ENCODE results near the gene CCR4.
"Not testable (repeated sequence)": the region's sequence is repeated elsewhere in the genome, so short reads cannot be mapped to it uniquely, and the experiment has no call there.

The CCR4 gene

DNA sequence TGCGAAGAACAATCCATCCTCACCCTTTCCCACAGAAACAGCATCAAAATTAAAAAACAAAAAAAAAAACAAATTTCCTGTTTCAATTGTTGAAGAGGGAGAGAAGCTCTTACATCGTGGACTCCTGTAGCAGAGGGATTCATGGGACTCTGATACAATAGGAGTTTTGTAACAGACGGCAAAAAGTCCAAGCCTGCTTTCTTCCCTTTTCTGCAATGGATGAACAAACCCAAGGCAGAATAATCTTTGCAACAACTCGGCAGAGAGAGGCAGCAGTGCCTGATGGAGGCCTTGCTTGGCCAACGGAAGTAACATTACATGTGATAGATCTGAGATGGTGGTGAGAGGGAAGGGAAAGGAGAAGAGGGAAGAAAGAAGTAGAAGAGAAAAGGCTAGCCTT is 26.9 kb downstream of the CCR4 start:
- no peak for DNase-seq

DNA sequence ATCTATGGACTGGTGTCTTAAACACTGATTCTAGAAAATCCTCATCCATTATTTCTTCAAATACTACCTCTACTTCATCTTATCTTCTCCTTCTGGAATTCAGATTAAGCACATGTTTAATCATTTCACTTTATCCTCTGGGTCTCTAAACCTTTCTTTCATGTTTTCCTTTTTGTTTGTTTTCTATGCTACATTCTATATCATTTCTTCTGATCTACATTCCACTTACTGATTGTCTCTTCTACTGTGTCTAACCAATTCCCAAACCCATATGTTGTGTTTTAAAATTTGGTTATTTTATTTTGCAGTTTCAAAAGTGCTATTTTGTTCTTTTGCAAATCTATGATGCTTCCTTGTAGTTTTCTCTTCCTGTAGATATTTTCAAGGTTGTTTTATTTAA is 31.7 kb downstream of the CCR4 start:
- DNase-seq = no peak

DNA sequence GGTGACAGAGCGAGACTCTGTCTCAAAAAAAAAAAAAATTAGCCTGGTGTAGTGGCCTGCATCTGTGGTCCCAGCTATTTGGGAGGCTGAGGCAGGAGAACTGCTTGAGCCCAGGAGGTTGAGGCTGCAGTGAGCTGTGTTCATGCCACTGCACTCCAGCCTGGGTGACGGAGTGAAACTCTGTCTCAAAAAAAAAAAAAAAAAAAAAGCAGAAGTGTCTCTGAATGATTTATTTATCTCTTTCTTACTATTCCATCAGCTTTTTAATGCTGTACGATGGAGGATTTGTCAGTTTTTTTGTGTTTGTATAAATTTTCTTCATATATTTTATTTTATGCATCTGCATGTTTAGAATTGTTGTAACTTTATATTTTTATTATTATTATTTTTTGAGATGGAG is 33.5 kb downstream of the CCR4 start:
- not testable (repeated sequence) for DNase-seq

DNA sequence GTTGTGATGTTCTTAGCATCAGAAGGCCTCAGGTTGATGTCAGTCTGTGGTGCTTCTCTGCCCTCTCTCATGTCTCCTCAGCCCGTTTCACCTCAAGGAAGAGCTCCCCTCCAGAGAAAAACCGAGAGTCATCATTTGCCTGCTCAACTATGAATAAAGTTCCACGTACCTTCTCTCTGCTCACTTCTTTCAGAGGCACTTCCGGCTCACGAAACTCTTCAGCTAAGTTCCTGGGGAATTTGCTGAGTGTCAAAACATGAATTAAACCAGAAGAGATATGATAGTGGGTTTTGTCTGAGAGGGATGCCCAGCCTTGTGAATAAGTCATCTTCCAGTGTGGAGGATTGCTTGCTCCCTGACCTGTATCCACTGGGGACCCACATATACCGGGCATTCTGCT is 37.7 kb downstream of the CCR4 start:
- DNase-seq = no peak

DNA sequence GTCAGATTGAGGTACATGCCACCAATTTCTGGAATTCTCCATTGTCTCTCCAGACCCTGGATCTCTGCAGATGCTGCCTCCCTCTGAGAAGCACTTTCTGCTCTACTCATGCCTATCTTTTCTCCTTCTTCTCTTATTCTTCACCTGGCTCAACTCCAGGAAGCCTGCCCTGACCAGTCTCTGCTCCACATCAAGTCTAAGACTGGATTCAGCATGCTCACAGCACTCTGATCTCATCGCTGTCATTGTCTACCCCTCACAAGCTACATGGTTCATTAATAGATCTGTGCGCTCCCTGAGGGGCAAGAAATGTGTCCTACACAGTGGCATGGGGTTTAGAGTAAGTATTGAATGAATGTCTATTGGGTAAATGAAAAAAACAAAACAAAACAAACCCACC is 38.7 kb downstream of the CCR4 start:
- DNase-seq = no peak

DNA sequence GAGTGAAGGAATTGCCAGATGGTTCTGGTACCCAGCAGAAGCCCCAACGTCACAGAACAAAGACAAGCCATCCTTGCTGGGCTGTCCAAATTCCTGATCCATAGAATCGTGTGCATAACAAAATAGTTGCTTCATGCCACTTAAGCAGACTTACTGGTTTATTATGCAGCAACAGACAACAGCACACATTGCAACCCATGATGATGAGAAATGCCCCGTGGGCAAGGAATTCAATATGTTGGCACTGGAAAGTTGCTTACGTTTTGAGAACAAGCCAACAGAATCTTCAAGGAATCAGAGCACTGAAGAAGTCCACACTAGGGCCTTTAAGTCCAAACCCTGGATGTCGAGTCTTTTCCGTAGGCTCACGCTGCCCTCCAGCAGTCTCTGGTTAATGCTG is 40.3 kb downstream of the CCR4 start:
- no peak for DNase-seq

DNA sequence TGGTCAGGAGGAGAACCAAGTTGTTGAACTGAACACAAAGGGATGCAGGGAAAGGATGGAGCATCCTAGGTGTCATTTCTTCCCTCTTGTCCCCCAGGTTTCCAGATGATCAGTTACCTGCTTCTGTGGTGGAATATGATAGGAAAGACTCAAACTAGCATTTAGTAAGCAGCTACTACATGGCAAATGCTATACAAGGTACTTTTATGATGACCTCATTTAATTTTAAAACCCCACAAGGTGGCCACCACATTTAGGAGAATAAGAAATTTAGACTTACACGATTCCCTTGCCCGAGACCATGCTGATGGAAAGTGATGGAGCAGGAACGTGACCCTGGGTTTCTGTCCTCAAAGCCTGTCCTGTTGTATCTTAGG is 40.9 kb downstream of the CCR4 start:
- DNase-seq = no peak

DNA sequence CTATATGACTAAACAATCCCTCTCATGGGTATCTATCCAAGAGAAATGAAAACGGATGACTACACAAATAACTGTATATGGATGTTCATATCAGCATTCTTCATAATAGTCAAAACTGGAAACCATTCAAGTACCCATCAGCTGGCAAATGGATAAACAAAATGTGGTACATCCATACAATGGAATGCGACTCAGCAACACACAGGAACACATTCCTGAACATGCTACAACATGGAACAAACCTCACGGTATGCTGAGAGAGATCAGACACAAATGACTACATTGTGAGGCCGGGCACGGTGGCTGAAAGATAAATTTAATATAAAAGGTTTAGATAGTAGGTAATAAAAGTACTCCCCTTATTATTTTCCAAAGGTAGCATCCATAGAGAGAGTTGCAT is 42.6 kb downstream of the CCR4 start:
- DNase-seq = no peak

DNA sequence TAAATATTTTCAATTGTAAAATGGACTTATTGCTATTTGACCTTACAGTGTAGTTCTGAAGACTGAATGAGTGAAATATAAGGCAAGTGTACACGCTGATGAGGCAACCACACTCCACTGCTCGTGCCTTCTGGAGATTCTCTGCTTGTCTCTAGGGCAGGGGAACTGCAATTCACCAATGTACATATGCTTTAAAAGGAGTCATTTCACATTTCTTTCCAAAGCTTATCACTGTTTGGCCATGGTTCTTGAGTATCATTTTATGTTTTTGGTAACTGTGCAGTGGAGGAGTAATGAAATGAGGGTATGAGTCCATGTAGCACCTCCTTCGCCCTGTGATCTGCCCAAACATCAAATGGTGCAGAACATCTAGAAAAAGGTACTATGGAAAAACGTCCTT is 43.7 kb downstream of the CCR4 start:
- DNase-seq = no peak

DNA sequence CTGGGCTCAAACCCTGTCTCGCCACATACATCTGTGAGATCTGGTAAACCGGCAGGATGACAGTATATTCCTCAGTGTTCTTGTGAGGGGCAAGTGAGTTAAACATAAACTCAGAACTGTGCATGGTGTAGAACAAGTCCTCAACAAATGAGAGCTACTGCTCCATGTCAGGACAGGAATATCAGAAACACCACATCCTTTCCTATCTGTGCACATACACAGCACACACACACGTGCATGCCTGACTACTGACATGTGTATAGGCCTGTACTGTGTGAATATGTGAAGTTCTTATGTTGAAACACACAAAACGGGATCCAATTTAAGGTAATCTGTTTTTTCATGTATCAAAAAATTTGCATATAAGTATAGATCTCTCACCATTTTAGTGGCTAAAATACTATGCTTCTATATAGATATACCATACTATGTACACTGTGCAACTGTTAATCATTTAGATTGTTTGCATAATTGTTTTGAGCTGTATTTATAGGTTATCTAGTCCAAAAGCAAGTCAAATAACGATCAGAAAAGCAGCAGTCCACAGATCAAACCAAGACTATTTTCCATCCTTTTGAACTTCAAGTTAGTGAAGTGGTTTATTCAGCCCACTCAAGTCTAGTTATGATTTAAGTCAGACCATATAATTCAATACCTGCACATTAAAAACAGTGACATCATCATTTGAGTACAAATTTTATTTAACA is 44.8 kb downstream of the CCR4 start:
- DNase-seq = no peak

DNA sequence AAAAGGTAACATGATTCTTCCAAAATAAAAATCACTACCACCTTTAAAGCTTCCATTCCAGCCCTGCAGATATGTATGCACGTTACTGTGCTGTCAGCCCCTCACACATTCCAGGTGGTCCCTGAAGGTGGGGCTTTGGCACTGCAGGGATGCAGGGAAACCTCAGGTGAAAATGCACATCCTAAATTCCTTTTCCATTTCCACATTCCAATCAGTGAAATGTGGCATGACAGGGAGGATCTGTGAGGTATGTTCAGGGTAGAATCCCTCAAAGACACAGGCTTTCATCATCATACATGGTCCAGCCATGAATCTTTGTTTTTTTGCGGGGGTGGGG is 45.3 kb downstream of the CCR4 start:
- no peak for DNase-seq

DNA sequence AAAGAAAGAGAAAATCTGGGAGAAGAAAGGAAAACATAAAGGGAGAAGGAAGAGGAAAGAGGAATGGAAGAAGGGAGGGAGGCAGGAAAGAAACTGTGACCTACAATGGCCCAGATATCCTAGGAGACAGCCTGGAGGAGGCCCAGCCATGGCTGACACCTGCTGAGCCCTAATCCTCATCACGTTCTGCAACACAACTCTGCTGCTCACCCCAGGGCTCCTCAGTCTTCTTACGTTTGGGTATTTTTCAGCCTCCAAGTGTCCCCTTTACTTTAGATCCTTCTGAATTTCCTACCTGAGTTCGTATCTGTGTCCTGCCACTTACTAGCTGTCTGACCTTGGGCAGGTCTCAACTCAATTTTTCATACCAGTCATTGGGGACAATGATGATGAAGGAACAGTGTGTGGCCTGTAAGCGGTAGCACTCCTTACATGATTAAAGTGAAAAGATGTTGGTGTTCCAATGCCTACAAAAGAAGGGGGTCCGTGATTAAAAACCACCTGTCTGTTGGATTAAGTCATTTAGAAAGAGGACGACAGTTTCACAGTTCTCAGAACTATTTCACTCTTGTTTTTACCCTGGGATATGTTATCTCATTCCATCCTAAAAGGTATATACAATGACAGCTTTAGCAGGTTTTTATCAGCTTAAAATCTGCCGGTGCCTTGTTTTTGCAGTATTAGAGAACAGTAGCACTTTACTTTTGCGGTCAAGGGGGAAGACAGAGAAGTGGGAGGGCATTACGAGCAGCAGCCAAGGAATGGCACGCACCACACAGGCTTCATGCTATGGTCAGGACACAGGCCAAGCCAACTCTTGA is 47.4 kb downstream of the CCR4 start:
- DNase-seq = no peak

DNA sequence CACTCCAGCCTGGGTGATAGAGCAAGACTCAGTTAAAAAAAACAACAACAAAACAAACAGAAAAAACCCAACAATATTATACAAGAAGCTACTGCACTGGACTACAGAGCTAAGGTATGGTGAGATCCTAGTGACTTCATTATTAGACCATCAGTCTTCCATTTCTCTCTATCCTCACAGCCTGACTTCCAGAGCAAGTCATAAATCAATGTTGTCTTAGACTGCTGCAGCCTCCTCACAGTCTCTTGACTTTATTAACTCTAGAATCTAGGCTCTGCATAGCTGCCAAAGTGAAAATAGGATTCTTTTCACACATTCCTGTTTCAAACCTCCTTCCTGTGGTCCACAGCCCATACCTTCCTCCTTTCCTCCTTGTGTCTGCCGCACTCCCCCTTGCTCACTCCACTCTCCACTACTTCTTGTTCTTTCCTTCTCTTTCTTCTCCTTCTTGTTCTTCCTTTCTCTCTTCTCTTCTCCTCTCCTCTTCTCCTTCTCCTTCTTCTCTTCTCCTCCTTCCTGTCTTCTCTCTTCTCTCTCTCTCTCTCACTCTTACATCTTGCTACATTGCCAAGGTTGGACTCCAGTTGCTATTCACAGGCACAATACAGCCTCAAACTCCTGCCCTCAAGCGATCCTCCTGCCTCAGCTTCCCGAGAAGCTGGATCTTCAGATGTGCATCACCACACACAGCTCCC is 49.4 kb downstream of the CCR4 start:
- DNase-seq = no peak

DNA sequence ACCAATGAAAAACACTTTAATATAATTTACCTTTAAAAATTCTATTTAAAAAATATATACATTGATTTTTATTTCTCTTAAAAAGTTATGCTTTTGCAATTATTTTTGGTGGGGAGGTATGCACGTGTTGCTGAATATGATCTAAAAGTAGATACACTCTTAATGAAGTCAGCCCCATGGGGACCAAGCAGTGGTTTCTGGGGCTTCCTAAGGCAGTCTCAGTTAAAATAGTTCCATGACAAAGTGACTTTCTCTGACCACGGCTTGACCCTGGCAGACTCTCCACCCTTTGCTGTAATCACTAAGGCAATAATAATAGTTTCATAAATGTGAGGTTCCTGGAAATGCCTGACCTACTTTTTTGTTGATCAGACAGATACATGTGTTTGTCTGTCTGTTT is 50.4 kb downstream of the CCR4 start:
- no peak for DNase-seq

DNA sequence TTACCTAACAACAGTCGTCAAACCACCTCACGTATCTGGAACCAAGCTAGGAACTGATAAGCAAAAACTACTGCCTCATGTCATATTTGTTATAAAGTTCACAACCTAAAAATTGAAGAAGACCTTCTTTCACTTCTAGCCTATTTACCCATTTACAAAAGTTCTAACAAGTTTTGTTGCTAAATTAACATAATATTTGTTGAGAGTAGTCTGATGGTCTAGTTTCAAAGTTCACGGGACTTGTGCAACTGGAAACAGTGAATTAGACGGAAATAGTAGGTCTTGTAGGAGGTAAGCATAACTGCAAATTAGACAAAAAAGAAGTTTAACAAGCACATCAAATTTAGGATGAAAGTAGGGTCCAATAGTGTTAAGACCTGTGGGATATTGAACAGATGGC is 51.9 kb downstream of the CCR4 start:
- DNase-seq = no peak

DNA sequence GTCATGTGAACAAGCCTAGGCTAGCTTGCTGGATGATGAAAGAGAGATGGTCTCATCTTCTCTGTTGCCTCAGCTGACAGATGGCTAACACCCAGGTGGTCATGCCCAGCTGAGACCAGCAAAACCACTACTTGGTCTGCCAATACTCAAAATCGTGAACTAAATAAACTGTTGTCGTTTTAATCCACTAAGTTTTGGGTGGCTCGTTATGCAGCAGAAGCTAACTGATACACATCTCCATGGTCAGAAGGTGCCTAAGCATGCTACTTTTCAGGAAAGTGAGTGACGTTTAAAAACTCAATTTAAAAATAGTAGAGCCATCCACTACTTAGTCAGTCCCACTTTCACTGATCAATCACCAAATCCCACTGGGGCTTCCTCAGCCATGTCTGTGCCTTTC is 52.8 kb downstream of the CCR4 start:
- DNase-seq = no peak

DNA sequence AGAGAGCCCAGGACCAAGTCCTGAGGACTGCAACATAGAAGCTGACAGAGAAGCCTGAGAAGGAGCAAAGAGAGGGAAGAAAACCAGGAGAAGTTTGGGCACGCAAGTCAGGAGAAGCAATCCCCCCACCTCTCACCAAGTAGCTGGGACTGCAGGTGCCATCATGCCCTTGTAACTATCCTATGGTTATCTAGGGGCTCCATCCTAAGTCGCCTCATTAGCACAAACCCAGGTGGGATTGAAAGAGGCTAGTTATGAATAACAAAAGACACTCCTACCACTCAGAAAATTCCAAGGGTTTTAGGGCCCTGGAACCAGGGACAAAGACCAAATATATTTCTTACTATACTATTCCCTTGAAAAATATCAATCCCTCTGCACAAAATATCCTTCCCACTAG is 53.5 kb downstream of the CCR4 start:
- DNase-seq = no peak

Measured in nucleus accumbens (tissue), 56 donors.